Hematopoietic multipotent progenitor cell treated with erythropoietin and hydrocortisone succinate and interleukin-3 and kit ligand, for 17 days (in vitro differentiated cells): ENCODE results near the gene LRRC3.
"Not testable (repeated sequence)": the region's sequence is repeated elsewhere in the genome, so short reads cannot be mapped to it uniquely, and the experiment has no call there.

ENCODE experiments used
- DNase-seq: peaks from one replicate; pipeline ENCODE4 v3.0.0-alpha.2; 2015; ENCODE audit warnings: low spot score

Gene LRRC3

GRCh38 chr21:44454747-44455523, at the start of gene LRRC3:
Gene LRRC3, plus strand, starts transcription at chr21:44455510. Its CDS starts 1,135 bp downstream, at chr21:44456645.
- DNase-seq: peak; percentile 42

- no peak for DNase-seq
These were observed 49.1 kb upstream of the LRRC3 start for GRCh38 chr21:44405948-44406872.

GRCh38 chr21:44406953-44407352, 48.4 kb upstream of the LRRC3 start:
- DNase-seq: no peak

GRCh38 chr21:44407493-44407892, 47.8 kb upstream of the LRRC3 start:
- no peak for DNase-seq

- DNase-seq: no peak
These were observed 47.1 kb upstream of the LRRC3 start for GRCh38 chr21:44408226-44408625.

GRCh38 chr21:44413566-44414290, 41.6 kb upstream of the LRRC3 start:
- no peak for DNase-seq

GRCh38 chr21:44414291-44415072, 40.8 kb upstream of the LRRC3 start:
- DNase-seq: no peak

GRCh38 chr21:44415073-44416025, 40.0 kb upstream of the LRRC3 start:
- DNase-seq: no peak

- DNase-seq: no peak
These were observed 39.1 kb upstream of the LRRC3 start for GRCh38 chr21:44416193-44416592.

- not testable (repeated sequence) for DNase-seq
These were observed 37.6 kb upstream of the LRRC3 start for GRCh38 chr21:44417621-44418107.

GRCh38 chr21:44418108-44418875, 37.0 kb upstream of the LRRC3 start:
- no peak for DNase-seq

- no peak for DNase-seq
These were observed 36.5 kb upstream of the LRRC3 start for GRCh38 chr21:44418876-44419230.

GRCh38 chr21:44419679-44420078, 35.6 kb upstream of the LRRC3 start:
- no peak for DNase-seq

GRCh38 chr21:44420416-44421205, 34.7 kb upstream of the LRRC3 start:
- DNase-seq: no peak

- DNase-seq: no peak
These were observed 33.1 kb upstream of the LRRC3 start for GRCh38 chr21:44421901-44422840.

- no peak for DNase-seq
These were observed 31.9 kb upstream of the LRRC3 start for GRCh38 chr21:44423312-44423821.

GRCh38 chr21:44423941-44424607, 31.2 kb upstream of the LRRC3 start:
- no peak for DNase-seq
